Osteoblast (primary cell): ENCODE data around the gene NDFIP2. TPM values are rescaled to one million over a fixed set of nuclear protein-coding genes. Genes with fewer than 3 reads are reported as not detected.

Source experiments
- DNase-seq: peaks from one replicate; pipeline ENCODE4 v3.0.0; 2011; ENCODE audit warnings: low spot score, mixed read lengths; ENCODE audit not compliant: insufficient read length; ENCODE audit errors: missing footprints
- H2AFZ ChIP-seq: 2 replicates; pipeline ENCODE4 v1.6.0; 2011; ENCODE audit warnings: mild to moderate bottlenecking, low read length
- H3K27ac ChIP-seq: 2 replicates; pipeline ENCODE4 v1.5.1; 2011; ENCODE audit warnings: mild to moderate bottlenecking, low read depth, low read length, moderate library complexity
- H3K27me3 ChIP-seq: 2 replicates; pipeline ENCODE4 v1.6.0; 2012; ENCODE audit warnings: mild to moderate bottlenecking, control low read depth, inconsistent platforms, low read length, moderate library complexity; ENCODE audit not compliant: insufficient read depth
- H3K36me3 ChIP-seq: 2 replicates; pipeline ENCODE4 v1.5.1; 2011; ENCODE audit warnings: mild to moderate bottlenecking, low read length, control low read depth, moderate library complexity; ENCODE audit not compliant: insufficient read depth
- H3K4me1 ChIP-seq: 2 replicates; pipeline ENCODE4 v1.5.1; 2011; ENCODE audit warnings: mild to moderate bottlenecking, low read length, control low read depth, moderate library complexity; ENCODE audit not compliant: insufficient read depth
- H3K4me2 ChIP-seq: 2 replicates; pipeline ENCODE4 v1.6.0; 2011; ENCODE audit warnings: mild to moderate bottlenecking, low read length; ENCODE audit not compliant: insufficient read depth
- H3K4me3 ChIP-seq: fragments of 200-600 bp; sonication (generic); 3 replicates; pipeline ENCODE4 v1.5.1; 2012; ENCODE audit warnings: mild to moderate bottlenecking, low read length, inconsistent platforms; ENCODE audit not compliant: insufficient read depth
- H3K79me2 ChIP-seq: 2 replicates; pipeline ENCODE4 v1.6.0; 2012; ENCODE audit warnings: mild to moderate bottlenecking, low read length, control low read depth, inconsistent platforms; ENCODE audit not compliant: insufficient read depth
- H3K9me3 ChIP-seq: 2 replicates; pipeline ENCODE4 v1.5.1; 2011; ENCODE audit warnings: low read depth, low read length, control low read depth
- H4K20me1 ChIP-seq: 2 replicates; pipeline ENCODE4 v1.6.0; 2012; ENCODE audit warnings: mild to moderate bottlenecking, low read length, control low read depth; ENCODE audit not compliant: insufficient read depth
- CTCF ChIP-seq: IDR thresholded peaks from 2 replicates; pipeline ENCODE4 v1.5.1; 2011; ENCODE audit warnings: mild to moderate bottlenecking, low read depth, low read length, moderate library complexity; ENCODE audit errors: extremely low read depth
- total RNA-seq: library from RNA; depleted of rRNA; stranded (reverse); fragments of >200 nt; gene quantifications from 2 replicates; pipeline ENCODE4 v1.2.3, GENCODE V29; 2012

The NDFIP2 gene
- total RNA-seq, 1 donor, result 56.5 TPM

- Histone ChIP-seq H2AFZ (no peak overlapping the region), H4K20me1 (no peaks in the 10 kb centered on the region), H3K36me3 (no peaks in the 10 kb centered on the region), H3K4me2 (no peak overlapping the region), H3K4me1 (no peaks in the 10 kb centered on the region), H3K27me3 (no peaks in the 10 kb centered on the region), H3K9me3 (no peaks in the 10 kb centered on the region), H3K4me3 (no peak overlapping the region), H3K27ac (no peak overlapping the region), H3K79me2 (no peaks in the 10 kb centered on the region)
- no peak for DNase-seq
- no peak for TF ChIP-seq CTCF
These were observed 123.8 kb downstream of the NDFIP2 start for GRCh38 chr13:79604752-79605151.

Other genes with a start within 250 kb of the NDFIP2 start
- 32.7 and 35.5 TPM in 2 replicates for gene RBM26, start 74.9 kb upstream of the NDFIP2 start, total RNA-seq